Measurements from ENCODE around the gene ARL5C.
"Not testable (repeated sequence)": the region's sequence is repeated elsewhere in the genome, so short reads cannot be mapped to it uniquely, and the experiment has no call there.

Gene ARL5C

GRCh38 chr17:39141294-39141693, 24.7 kb downstream of the ARL5C start:
- DNase-seq (ENCODE audit: low spot score) = no peak

DNA sequence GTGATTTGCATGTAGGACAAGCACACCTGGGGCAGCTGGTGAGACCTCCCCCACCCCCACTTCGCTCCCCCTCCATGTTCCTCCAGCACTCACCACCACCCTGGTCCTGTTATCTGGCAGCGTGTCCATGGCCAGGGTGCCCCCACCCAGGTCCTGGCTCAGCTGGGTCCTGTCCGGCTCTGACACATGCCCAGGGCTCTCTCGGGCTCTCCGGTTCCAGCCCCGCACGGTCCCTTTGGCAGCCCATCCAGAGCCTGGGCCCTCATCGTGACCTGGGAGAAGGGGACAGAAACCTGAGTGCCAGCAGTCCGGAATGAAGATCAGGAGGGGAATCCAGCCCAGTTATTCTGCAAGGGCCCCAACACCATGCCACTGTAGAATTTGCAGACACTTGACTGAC, 26.4 kb downstream of the ARL5C start:
- DNase-seq (ENCODE audit: low spot score) = no peak

GRCh38 chr17:39139161-39139511, 26.8 kb downstream of the ARL5C start:
- no peak for DNase-seq (ENCODE audit: low spot score)

GRCh38 chr17:39138431-39139160, 27.4 kb downstream of the ARL5C start:
- DNase-seq (ENCODE audit: low spot score) = no peak

DNA sequence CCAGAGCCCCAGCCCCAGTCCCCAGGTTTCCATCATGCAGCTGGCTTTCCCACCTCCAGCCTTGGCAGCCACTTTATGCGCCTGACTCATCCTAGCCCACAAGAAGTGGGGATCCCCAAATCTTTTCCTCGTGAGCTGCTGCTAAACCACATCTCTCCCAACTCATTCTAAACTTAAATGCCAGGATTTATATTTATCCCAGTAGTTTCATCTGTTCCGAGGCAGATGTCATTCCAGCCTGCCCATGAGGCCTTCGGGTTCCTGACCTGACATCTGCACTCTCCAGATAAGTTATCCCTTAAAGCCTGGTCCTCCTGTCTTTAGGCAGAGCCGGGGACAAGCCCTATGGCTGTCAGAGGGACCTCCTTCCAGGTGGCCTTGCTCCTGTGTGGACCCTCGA, 31.1 kb downstream of the ARL5C start:
- no peak for DNase-seq (ENCODE audit: low spot score)

DNA sequence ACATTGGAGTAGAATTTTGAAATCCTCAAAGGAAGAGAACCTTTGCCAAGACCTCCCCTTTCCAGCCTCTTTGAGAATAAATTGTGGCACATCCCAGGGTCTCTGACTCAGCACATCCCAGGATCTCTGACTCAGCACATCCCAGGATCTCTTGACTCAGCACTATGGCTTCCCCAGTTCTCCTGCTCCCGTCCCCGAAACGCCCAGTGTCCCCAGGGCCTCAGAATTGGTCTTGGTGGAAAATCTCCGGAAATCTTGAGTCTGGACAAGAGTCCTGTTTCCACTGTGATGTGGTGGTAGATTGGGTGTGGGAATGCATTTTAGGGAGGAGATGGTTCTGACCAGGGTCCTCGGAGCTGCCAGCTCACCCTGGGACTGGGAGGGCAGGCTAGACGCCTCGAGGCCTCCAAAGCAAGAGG, 33.8 kb downstream of the ARL5C start:
- DNase-seq (ENCODE audit: low spot score) = no peak

GRCh38 chr17:39131616-39132015, 34.3 kb downstream of the ARL5C start:
- no peak for DNase-seq (ENCODE audit: low spot score)

DNA sequence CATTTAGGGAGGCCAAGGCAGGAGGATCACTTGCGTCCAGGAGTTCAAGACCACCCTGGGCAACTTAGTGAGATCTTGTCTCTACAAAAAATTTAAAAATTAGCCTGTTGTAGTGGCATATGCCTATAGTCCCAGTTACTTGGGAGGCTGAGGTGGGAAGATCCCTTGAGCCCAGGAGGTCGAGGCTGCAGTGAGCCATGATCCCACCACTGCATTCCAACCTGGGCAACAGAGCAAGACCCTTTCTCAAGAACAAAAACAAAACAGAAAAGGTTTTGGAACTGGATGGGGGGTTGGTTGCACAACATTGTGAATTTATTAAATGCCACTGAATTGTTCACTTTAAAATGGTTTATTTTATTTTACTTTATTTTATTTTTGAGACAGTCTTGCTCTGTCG, 35.8 kb downstream of the ARL5C start:
- no peak for DNase-seq (ENCODE audit: low spot score)

DNA sequence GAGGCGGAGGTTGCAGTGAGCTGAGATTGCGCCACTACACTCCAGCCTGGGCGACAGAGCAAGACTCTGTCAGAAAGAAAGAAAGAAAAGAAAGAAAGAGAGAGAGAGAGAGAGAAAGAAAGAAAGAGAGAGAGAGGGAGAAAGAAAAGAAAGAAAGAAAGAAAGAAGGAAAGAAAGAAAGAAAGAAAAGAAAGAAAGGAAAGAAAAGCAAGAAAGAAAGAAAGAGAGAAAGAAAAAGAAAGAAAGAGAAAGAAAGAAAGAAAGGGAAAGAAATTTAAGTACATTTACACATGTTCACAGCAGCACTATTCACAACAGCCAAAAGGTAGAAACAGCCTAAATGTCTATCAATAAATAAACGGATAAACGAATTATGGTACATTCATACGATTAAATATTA, 36.4 kb downstream of the ARL5C start:
- not testable (repeated sequence) for DNase-seq (ENCODE audit: low spot score)

DNA sequence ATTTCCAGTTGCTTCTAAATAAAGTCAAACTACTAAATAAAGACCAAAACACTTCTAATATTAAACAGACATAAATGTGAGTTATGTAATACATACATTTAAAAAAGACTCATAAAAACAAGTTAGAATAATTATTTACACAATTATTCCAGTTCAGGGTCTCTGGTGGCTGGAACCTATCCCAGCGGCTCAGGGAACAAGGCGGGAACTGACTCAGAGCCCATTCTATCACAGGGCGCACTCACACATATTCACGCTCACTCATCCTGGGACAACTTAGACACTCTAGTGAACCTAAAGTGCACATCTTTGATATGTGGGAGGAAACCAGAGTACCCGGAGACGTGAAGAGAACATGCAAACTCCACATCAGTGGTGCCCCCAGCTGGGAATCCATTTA, 39.5 kb downstream of the ARL5C start:
- no peak for DNase-seq (ENCODE audit: low spot score)

- no peak for DNase-seq (ENCODE audit: low spot score)
Observed at GRCh38 chr17:39125143-39125875, 40.7 kb downstream of the ARL5C start.

GRCh38 chr17:39123627-39124026, 42.3 kb downstream of the ARL5C start:
- no peak for DNase-seq (ENCODE audit: low spot score)

DNA sequence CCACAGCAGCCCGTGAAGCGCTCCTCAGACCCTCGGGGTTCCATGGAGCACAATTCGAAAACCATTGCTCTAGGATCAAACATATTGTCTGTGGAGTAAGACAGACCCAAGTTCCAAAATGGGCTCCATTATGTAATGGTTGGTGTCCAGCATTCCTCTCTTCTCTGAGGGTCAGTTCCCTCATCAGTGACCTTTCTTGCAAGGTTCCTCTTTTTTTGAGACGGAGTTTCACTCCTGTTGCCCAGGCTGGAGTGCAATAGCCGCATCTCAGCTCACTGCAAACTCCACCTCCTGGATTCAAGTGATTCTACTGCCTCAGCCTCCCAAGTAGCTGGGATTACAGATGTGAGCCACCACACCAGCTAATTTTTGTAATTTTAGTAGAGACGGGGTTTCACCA, 43.0 kb downstream of the ARL5C start:
- DNase-seq (ENCODE audit: low spot score) = no peak

- DNase-seq (ENCODE audit: low spot score) = not testable (repeated sequence)
Observed at GRCh38 chr17:39121919-39122318, 44.0 kb downstream of the ARL5C start.

DNA sequence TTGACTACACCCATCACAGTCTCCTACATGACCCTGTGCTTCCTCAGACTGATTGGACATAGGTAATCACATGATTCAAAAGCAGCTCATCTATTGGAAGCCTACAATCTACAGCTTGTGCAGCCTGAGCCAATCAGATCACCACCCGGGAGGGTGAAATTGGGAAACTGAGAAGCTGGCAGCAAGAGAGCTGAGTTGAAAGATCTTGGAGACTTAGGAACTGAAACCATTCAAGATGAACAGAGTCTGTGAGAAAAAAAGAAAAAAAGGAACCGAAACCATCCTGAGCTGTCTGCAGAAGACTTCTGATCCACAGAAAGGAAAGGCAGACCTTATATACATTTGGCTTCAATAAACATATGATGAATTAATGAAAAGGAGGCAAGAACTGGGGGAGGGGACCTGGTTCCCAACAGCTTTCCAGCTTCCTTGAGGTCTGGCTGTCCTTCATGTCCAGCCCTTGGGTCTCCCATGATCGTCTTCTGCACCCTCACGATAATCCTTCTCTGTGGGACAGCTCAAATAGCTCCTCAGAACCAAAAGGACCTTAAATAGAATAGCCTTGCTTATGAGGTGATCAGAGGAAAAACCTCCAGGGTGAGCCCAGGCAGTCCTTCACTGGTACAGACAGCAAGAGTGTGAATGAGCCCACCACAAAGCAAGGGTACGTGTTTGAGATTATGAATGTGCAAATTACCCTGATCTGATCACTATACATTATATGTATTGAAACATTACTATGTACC, 47.1 kb downstream of the ARL5C start:
- no peak for DNase-seq (ENCODE audit: low spot score)

DNA sequence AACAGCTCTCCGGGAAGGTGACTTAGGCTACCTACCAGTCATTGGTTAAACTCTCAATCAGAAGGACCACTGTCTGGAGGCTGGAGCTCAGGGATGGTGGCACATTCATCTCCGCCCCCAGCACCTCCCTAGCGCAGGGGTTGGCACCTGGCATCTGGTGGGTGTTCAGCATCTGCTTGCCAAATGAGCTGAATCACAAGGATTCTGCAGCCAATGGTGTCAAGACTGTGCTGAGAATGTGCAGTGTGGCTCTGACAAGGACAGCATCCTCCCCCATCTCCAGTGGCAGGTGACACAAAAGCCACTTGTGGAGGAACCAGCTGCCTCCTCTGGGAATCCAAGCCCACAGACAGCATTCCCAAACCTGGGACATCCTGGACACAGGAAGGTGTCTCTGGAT, 49.7 kb downstream of the ARL5C start:
- no peak for DNase-seq (ENCODE audit: low spot score)

- DNase-seq (ENCODE audit: low spot score) = no peak
Observed at GRCh38 chr17:39115135-39115534, 50.8 kb downstream of the ARL5C start.

DNA sequence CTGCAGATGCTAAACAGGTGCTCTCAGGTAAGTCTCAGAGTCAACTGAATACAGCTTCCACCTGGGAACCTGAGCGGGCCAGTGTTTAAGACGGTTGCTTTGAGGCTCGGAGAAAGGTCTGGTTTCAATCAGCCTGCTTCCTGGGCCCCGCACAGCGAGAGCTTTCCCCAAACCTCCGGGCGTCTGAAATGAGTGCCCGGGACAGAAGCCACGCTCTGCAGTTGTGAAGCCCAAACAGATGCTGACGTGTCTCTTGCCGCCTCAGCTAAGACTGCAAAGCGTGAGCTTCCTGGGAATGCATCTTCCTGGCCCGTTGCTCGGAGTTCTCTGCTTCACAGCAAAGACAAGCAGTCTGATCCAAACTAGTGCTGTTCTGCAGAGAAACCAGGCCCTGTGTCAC, 51.2 kb downstream of the ARL5C start:
- no peak for DNase-seq (ENCODE audit: low spot score)

GRCh38 chr17:39113871-39114270, 52.1 kb downstream of the ARL5C start:
- DNase-seq (ENCODE audit: low spot score) = no peak

- no peak for DNase-seq (ENCODE audit: low spot score)
Observed at GRCh38 chr17:39110435-39111136, 55.4 kb downstream of the ARL5C start.

GRCh38 chr17:39108461-39109375, 57.2 kb downstream of the ARL5C start:
- no peak for DNase-seq (ENCODE audit: low spot score)
